Common myeloid progenitor, CD34-positive (primary cell): ENCODE results near the gene DUSP22.

ENCODE experiments used
- CTCF ChIA-PET: fragments of 350-600 bp; sonication (Branson Sonifier 250); formaldehyde crosslinking; loops from one replicate; lab custom pipeline; 2021; ENCODE audit warnings: antibody characterized with exemption; lab: Charles Lee
- POLR2A ChIA-PET: fragments of 350-600 bp; sonication (Branson Sonifier 250); formaldehyde crosslinking; loops from one replicate; lab custom pipeline; 2021; ENCODE audit warnings: antibody characterized with exemption; lab: Charles Lee
- DNase-seq, 3 donors: peaks; one replicate each; pipeline versions ENCODE4 v3.0.0 to v3.0.0-alpha.2; 2013
- H3K27ac ChIP-seq, 2 experiments: 1 replicate in 1 of 2; 2 replicates in 1 of 2; pipeline ENCODE4 v1.7.0; 2013; ENCODE audit warnings: inconsistent platforms in 2 of 2, low read length in 2 of 2, mild to moderate bottlenecking in 2 of 2, low read depth in 1 of 2, moderate library complexity in 1 of 2; ENCODE audit not compliant: severe bottlenecking in 2 of 2, insufficient read depth in 1 of 2, poor library complexity in 1 of 2
- H3K27me3 ChIP-seq, 5 experiments: replicated peaks in 2 of 5; 1 replicate in 3 of 5; 2 replicates in 2 of 5; pipeline versions ENCODE4 v1.6.1 to v1.7.0; 2013; ENCODE audit warnings: low read length in 4 of 5, mild to moderate bottlenecking in 2 of 5, moderate library complexity in 2 of 5, inconsistent platforms in 1 of 5; ENCODE audit not compliant: insufficient read depth in 5 of 5, control insufficient read depth in 4 of 5
- H3K36me3 ChIP-seq, 4 experiments: 1 replicate in 2 of 4; 2 replicates in 2 of 4; pipeline versions ENCODE4 v1.6.1 to v1.7.0; 2013; ENCODE audit warnings: low read length in 3 of 4, control low read depth in 1 of 4, mild to moderate bottlenecking in 1 of 4; ENCODE audit not compliant: control insufficient read depth in 4 of 4, insufficient read depth in 4 of 4
- H3K4me1 ChIP-seq, 4 experiments: 1 replicate in 3 of 4; 2 replicates in 1 of 4; pipeline versions ENCODE4 v1.6.1 to v1.7.1; 2013; ENCODE audit warnings: low read length in 3 of 4, mild to moderate bottlenecking in 3 of 4, control low read depth in 1 of 4, inconsistent platforms in 1 of 4, moderate library complexity in 1 of 4; ENCODE audit not compliant: control insufficient read depth in 4 of 4, insufficient read depth in 4 of 4; ENCODE audit errors: control extremely low read depth in 1 of 4
- H3K4me3 ChIP-seq, 7 experiments: 1 replicate in 4 of 7; 2 replicates in 3 of 7; pipeline versions ENCODE4 v1.5.1 to v1.7.0; 2013; ENCODE audit warnings: mild to moderate bottlenecking in 7 of 7, low read length in 6 of 7, moderate library complexity in 6 of 7, inconsistent platforms in 2 of 7, low read depth in 2 of 7, control low read depth in 1 of 7; ENCODE audit not compliant: insufficient read depth in 4 of 7, control insufficient read depth in 1 of 7; ENCODE audit errors: extremely low read depth in 1 of 7
- H3K9me3 ChIP-seq, 5 experiments: 1 replicate in 4 of 5; 2 replicates in 1 of 5; pipeline versions ENCODE4 v1.6.1 to v1.7.1; 2013; ENCODE audit warnings: low read length in 4 of 5, mild to moderate bottlenecking in 2 of 5, inconsistent platforms in 1 of 5, low read depth in 1 of 5, moderate library complexity in 1 of 5; ENCODE audit not compliant: control insufficient read depth in 4 of 5, insufficient read depth in 2 of 5; ENCODE audit errors: control extremely low read depth in 1 of 5
- WGBS: methylation state at CpG from one replicate; pipeline ENCODE4 v1.1.5; 2013; ENCODE audit not compliant: insufficient coverage; 5-methylcytosine and 5-hydroxymethylcytosine counted together

The DUSP22 gene

DNA sequence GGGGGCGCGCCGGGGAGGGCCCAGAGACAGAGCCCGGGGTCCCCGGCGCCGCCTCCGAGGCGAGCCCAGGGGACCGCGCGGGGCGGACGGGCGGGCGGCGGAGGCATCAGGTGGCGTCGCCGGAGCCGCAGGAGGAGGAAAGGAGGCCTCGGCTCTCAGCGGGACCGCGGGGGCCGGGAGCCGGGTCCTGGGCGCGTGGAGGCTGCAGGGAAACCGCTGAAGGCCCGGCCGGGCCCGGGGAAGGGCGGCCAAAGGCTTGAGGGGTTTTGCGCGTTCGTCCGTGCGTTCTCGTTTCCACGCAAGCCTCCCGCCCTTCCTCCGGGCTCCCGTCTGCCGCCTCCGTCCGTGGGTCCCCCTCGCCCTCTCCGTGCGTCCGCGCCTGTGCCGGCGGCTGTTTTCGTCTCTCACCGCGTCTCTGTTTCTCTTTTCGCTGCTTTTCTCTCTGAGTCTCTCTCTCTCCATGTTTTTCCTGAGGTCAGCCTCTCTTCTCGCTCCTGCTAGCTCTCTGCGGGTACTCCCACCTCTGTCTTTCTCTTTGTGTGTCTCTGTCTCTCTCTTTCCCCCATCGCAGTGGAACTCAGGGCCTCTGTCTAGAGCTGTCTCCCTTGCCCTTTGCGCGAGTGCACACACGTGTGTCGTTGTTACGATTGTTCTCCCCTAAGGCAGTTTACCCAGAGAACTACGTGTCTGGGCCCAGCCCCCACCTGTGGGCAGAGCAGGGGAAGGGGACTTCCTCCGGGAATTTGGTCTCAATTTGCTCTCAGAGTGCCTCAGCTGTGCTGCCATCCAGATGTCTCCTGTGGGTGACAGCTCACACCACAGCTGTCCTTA is 101.3 kb downstream of the DUSP22 start:
- DNase-seq: no peak
- no peaks in the 10 kb centered on the region for H3K36me3 ChIP-seq
- H3K9me3 ChIP-seq: no peaks in the 10 kb centered on the region
- peak overlapping the region; percentile 1 to 69 (median 52) for H3K4me3 ChIP-seq
- H3K4me1 ChIP-seq: peaks cover 0 to 32% (median 30%) of the 10 kb centered on the region in 4 experiments
- ChIA-PET CTCF (interaction anchor here (0.8 to 1.8 kb wide), 5 partner anchors 8 to 55 kb away, joined by 3 to 7 read pairs (median 4); no protein-coding TSS in a partner anchor), POLR2A (no interaction called here)
- WGBS: 3% methylated on average over 68 of the region's 68 CpGs
- peaks cover 0 to 97% (median 51%) of the 10 kb centered on the region in 5 experiments for H3K27me3 ChIP-seq
- no peak overlapping the region for H3K27ac ChIP-seq

DNA sequence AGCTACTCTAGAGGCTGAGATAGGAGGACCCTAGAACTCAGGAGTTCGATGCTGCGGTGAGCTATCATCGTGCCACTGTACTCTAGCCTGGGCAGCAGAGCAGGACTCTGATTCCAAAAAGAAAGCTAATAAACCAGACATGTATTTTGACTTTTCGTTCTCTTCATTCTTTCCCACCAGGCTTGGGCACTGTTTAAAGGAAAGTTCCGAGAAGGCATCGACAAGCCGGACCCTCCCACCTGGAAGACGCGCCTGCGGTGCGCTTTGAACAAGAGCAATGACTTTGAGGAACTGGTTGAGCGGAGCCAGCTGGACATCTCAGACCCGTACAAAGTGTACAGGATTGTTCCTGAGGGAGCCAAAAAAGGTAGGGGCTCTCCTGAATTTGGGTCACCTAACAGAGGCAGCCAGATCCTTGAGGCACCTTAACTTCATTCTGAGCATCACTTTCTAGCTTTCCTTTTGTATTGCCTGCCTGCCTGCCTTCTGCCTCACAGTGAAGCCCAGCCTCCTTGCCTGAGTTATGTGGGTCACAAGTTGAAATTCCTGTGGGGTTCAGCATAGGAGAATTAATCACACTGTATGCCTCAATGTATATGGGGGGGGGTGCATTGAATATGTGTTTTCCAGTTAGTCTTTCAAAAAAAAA is 102.5 kb downstream of the DUSP22 start:
- 96% methylated on average over 13 of the region's 13 CpGs for WGBS
- H3K27me3 ChIP-seq: peaks cover 0 to 92% (median 49%) of the 10 kb centered on the region in 5 experiments
- POLR2A ChIA-PET: interaction anchor here (0.6 kb wide), 1 partner anchor 179 kb away, joined by 3 read pairs; no protein-coding TSS in a partner anchor
- H3K36me3 ChIP-seq: no peaks in the 10 kb centered on the region
- H3K27ac ChIP-seq: no peak overlapping the region
- no peaks in the 10 kb centered on the region for H3K9me3 ChIP-seq
- CTCF ChIA-PET: interaction anchor here (0.8 to 1.4 kb wide), 4 partner anchors 9 to 16 kb away, joined by 3 to 6 read pairs (median 3); no protein-coding TSS in a partner anchor
- H3K4me3 ChIP-seq: no peak overlapping the region
- peaks cover 0 to 32% (median 30%) of the 10 kb centered on the region in 4 experiments for H3K4me1 ChIP-seq
- no peak for DNase-seq

DNA sequence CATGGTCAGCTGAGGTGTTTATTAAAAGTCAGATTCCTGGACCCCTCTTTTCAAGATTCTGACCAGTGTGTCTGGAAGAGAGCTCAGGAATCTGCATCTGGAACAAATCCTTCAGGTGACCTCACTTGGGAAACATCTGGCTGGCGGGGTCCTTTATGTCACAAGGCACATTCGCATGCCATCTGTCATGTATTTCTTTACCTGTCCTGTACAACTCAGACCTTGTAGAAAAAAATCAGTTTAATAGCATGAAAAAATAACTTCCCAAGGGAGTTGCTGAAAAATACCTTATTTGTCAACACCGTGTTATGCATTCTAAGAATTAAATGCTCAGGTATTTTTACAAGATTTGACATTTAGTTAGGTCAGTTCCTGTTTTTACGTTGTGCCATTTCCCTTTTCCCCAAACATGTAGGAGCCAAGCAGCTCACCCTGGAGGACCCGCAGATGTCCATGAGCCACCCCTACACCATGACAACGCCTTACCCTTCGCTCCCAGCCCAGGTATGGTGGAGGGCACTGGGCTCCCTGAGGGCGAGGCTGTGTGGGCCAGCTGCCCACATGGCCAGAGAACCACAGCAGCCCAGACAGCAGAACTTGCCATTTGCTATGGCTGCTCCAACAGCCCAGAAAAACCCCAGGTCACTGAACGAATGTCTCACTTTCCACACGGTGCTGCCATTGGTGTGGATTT is 103.3 kb downstream of the DUSP22 start:
- Histone ChIP-seq H3K27me3 (peaks cover 0 to 84% (median 45%) of the 10 kb centered on the region in 5 experiments), H3K36me3 (no peaks in the 10 kb centered on the region), H3K4me1 (peaks cover 0 to 32% (median 30%) of the 10 kb centered on the region in 4 experiments), H3K27ac (no peak overlapping the region), H3K9me3 (no peaks in the 10 kb centered on the region), H3K4me3 (no peak overlapping the region)
- DNase-seq: no peak
- POLR2A ChIA-PET: interaction anchor here (0.6 kb wide), 1 partner anchor 180 kb away, joined by 3 read pairs; no protein-coding TSS in a partner anchor
- WGBS: 76% methylated on average over 9 of the region's 10 CpGs
- CTCF ChIA-PET: no interaction called here

DNA sequence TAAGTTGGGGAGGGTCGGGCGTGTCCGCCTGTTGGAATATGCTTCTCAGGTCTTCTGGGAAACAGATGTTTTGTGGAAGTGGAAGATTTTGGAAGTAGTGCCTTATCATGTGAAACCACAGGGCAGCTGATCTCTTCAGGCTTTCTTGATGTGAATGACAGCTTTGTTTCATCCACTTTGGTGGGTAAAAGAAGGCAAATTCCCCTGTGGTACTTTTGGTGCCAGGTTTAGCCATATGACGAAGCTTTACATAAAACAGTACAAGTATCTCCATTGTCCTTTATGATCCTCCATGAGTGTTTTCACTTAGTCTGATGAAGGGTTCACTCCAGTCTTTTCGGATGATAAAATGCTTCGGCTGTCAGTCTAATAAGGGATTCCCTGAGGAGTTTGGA is 103.8 kb downstream of the DUSP22 start:
- H3K4me3 ChIP-seq: no peak overlapping the region
- ChIA-PET CTCF (no interaction called here), POLR2A (no interaction called here)
- WGBS: 88% methylated on average over 3 of the region's 6 CpGs
- peaks cover 0 to 79% (median 40%) of the 10 kb centered on the region in 5 experiments for H3K27me3 ChIP-seq
- H3K9me3 ChIP-seq: no peaks in the 10 kb centered on the region
- no peak for DNase-seq
- no peak overlapping the region for H3K27ac ChIP-seq
- H3K4me1 ChIP-seq: peaks cover 0 to 29% (median 28%) of the 10 kb centered on the region in 4 experiments
- no peaks in the 10 kb centered on the region for H3K36me3 ChIP-seq

DNA sequence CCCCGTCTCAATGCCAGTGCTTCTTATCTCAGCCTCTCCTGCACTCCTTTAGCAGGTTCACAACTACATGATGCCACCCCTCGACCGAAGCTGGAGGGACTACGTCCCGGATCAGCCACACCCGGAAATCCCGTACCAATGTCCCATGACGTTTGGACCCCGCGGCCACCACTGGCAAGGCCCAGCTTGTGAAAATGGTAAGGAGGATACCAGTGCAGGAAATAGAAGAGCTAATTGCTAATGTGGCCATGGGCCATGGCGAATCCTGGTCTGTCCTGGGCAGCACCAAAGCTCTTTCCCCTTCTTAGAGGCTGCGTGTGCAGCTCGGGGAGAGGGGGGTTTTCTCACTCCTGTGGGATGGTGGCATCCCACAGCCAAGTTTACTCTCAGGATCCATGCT is 104.8 kb downstream of the DUSP22 start:
- Histone ChIP-seq H3K36me3 (no peaks in the 10 kb centered on the region), H3K4me1 (peaks cover 0 to 21% (median 20%) of the 10 kb centered on the region in 4 experiments)
- CTCF ChIA-PET: interaction anchor here (1.2 kb wide), 1 partner anchor 12 kb away, joined by 3 read pairs; no protein-coding TSS in a partner anchor

DNA sequence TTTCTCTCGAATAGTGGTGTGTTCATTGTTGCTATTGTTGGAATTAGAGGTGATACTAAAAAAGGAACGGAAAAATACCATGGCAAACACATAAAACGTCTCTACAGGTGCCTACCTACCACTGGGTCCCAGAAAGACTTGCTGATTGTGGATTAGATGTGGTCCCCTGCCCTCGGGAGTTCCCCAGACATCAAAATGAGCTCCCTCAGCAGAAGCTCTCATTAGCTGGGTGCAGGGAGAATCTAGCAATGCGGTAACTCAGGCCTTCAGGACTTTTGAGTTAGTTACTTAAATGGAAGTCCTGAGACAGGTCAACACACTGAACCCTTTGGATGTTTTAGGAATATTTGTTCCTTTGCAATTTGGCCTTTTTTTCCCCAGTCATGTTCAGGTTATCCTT is 105.3 kb downstream of the DUSP22 start:
- CTCF ChIA-PET: interaction anchor here (1.2 to 1.3 kb wide), 2 partner anchors 9 to 12 kb away, joined by 3 read pairs; no protein-coding TSS in a partner anchor
- Histone ChIP-seq H3K36me3 (no peaks in the 10 kb centered on the region), H3K9me3 (no peaks in the 10 kb centered on the region), H3K4me1 (peaks cover 0 to 16% (median 14%) of the 10 kb centered on the region in 4 experiments), H3K4me3 (no peak overlapping the region), H3K27ac (no peak overlapping the region), H3K27me3 (peaks cover 0 to 70% (median 33%) of the 10 kb centered on the region in 5 experiments)
- POLR2A ChIA-PET: no interaction called here
- no peak for DNase-seq
- 90% methylated on average over 3 of the region's 5 CpGs for WGBS

More for the DNA sequence above, 104.8 kb downstream of the DUSP22 start:
- Histone ChIP-seq H3K27me3 (peaks cover 0 to 76% (median 36%) of the 10 kb centered on the region in 5 experiments), H3K9me3 (no peaks in the 10 kb centered on the region), H3K27ac (no peak overlapping the region), H3K4me3 (no peak overlapping the region)
- POLR2A ChIA-PET: no interaction called here
- no peak for DNase-seq
- WGBS: 100% methylated on average over 13 of the region's 13 CpGs
